Neural progenitor cell (in vitro differentiated cells): Measurements from ENCODE around the gene TPST2. TPM values are rescaled to one million over a fixed set of nuclear protein-coding genes. Genes with fewer than 3 reads are reported as not detected.

ENCODE experiments used
- DNase-seq: peaks from one replicate; pipeline ENCODE4 v3.0.0-alpha.2; 2016; ENCODE audit warnings: low spot score
- H2AFZ ChIP-seq: fragments of 200-600 bp; sonication (generic); replicated peaks from 2 replicates; pipeline ENCODE4 v1.6.1; 2016; ENCODE audit warnings: antibody characterized with exemption
- H3F3A ChIP-seq: fragments of 200-600 bp; sonication (generic); 2 replicates; pipeline ENCODE4 v1.6.1; 2016; ENCODE audit warnings: antibody characterized with exemption, low read depth
- H3K27ac ChIP-seq: fragments of 200-600 bp; sonication (generic); 2 replicates; pipeline ENCODE4 v1.5.1; 2016; ENCODE audit warnings: mild to moderate bottlenecking
- H3K27me3 ChIP-seq: fragments of 200-600 bp; sonication (generic); 2 replicates; pipeline ENCODE4 v1.6.1; 2016; ENCODE audit warnings: mild to moderate bottlenecking, moderate library complexity
- H3K36me3 ChIP-seq: fragments of 200-600 bp; sonication (generic); 2 replicates; pipeline ENCODE4 v1.5.1; 2016
- H3K4me1 ChIP-seq: fragments of 200-600 bp; sonication (generic); 2 replicates; pipeline ENCODE4 v1.6.1; 2016; ENCODE audit warnings: mixed run types
- H3K4me2 ChIP-seq: fragments of 200-600 bp; sonication (generic); 2 replicates; pipeline ENCODE4 v1.6.1; 2016
- H3K4me3 ChIP-seq: fragments of 200-600 bp; sonication (generic); 2 replicates; pipeline ENCODE4 v1.5.1; 2016
- H3K79me2 ChIP-seq: fragments of 200-600 bp; sonication (generic); 2 replicates; pipeline ENCODE4 v1.6.1; 2016; ENCODE audit warnings: low read depth
- H3K9ac ChIP-seq: fragments of 200-600 bp; sonication (generic); 2 replicates; pipeline ENCODE4 v1.6.1; 2016
- H3K9me3 ChIP-seq: fragments of 200-600 bp; sonication (generic); 2 replicates; pipeline ENCODE4 v1.5.1; 2016; ENCODE audit warnings: low read depth
- H4K20me1 ChIP-seq: fragments of 200-600 bp; sonication (generic); 2 replicates; pipeline ENCODE4 v1.6.1; 2016; ENCODE audit warnings: low read depth
- H3K27ac Mint-ChIP-seq: 3 replicates; pipeline ENCODE4 v1.8.0; 2021; ENCODE audit warnings: mixed read lengths
- H3K27me3 Mint-ChIP-seq: 2 replicates; pipeline ENCODE4 v1.8.0; 2022; ENCODE audit warnings: low read depth, mild to moderate bottlenecking, inconsistent platforms, moderate library complexity, mixed read lengths; ENCODE audit not compliant: insufficient read depth
- H3K36me3 Mint-ChIP-seq: 3 replicates; pipeline ENCODE4 v1.8.0; 2021; ENCODE audit warnings: mixed read lengths
- H3K4me1 Mint-ChIP-seq: 3 replicates; pipeline ENCODE4 v1.8.0; 2021; ENCODE audit warnings: mixed read lengths
- H3K4me3 Mint-ChIP-seq: 3 replicates; pipeline ENCODE4 v1.8.0; 2021; ENCODE audit warnings: mild to moderate bottlenecking, moderate library complexity, mixed read lengths
- H3K9me3 Mint-ChIP-seq: 3 replicates; pipeline ENCODE4 v1.8.0; 2020; ENCODE audit warnings: mixed read lengths
- CTCF ChIP-seq: fragments of 200-600 bp; sonication (generic); IDR thresholded peaks from 2 replicates; pipeline ENCODE4 v1.5.1; 2017; ENCODE audit warnings: antibody characterized with exemption, mild to moderate bottlenecking
- EZH2 ChIP-seq: fragments of 200-600 bp; sonication (generic); IDR thresholded peaks from 2 replicates; pipeline ENCODE4 v1.6.1; 2017; ENCODE audit warnings: antibody characterized with exemption, mild to moderate bottlenecking, moderate library complexity
- EZH2phosphoT487 ChIP-seq: fragments of 200-600 bp; sonication (generic); IDR thresholded peaks from 2 replicates; pipeline ENCODE4 v1.6.1; 2017; ENCODE audit warnings: antibody characterized with exemption
- total RNA-seq: library from RNA; depleted of rRNA; stranded (reverse); fragments of >200 nt; gene quantifications from 2 replicates; pipeline ENCODE4 v1.2.3, GENCODE V29; 2015; ENCODE audit warnings: low replicate concordance

Gene TPST2
- total RNA-seq, 1 donor from 2014 or later, result 31.7 TPM

- Histone ChIP-seq H3K27me3 (no peaks in the 10 kb centered on the region), H3K27ac (no peak overlapping the region), H3K4me1 (no peaks in the 10 kb centered on the region), H4K20me1 (no peaks in the 10 kb centered on the region), H3K9me3 (no peaks in the 10 kb centered on the region), H3K36me3 (no peaks in the 10 kb centered on the region), H3K4me3 (no peak overlapping the region), H3K4me2 (no peak overlapping the region), H2AFZ (no peak overlapping the region), H3K79me2 (no peaks in the 10 kb centered on the region), H3K9ac (no peak overlapping the region), H3F3A (peaks cover 4% of the 10 kb centered on the region)
- no peak for TF ChIP-seq CTCF
- TF ChIP-seq EZH2phosphoT487, result no peak
- TF ChIP-seq EZH2, result no peak
- Mint-ChIP-seq H3K36me3 (peaks cover 17% of the 10 kb centered on the region), H3K27ac (no peak overlapping the region), H3K4me3 (no peak overlapping the region), H3K27me3 (peaks cover 2% of the 10 kb centered on the region), H3K4me1 (peaks cover 9% of the 10 kb centered on the region), H3K9me3 (no peaks in the 10 kb centered on the region)
- no peak for DNase-seq
These were observed 63.9 kb downstream of the TPST2 start for GRCh38 chr22:26525946-26526564.

- no peak for TF ChIP-seq CTCF
- TF ChIP-seq EZH2, result no peak
- TF ChIP-seq EZH2phosphoT487, result no peak
- Histone ChIP-seq H3K27me3 (no peaks in the 10 kb centered on the region), H3K27ac (no peak overlapping the region), H2AFZ (no peak overlapping the region), H3K79me2 (no peaks in the 10 kb centered on the region), H3K9me3 (no peaks in the 10 kb centered on the region), H3K9ac (no peak overlapping the region), H3K4me1 (no peaks in the 10 kb centered on the region), H3K36me3 (no peaks in the 10 kb centered on the region), H3K4me2 (no peak overlapping the region), H3K4me3 (no peak overlapping the region), H3F3A (peaks cover 4% of the 10 kb centered on the region), H4K20me1 (no peaks in the 10 kb centered on the region)
- no peak overlapping the region for H3K27ac Mint-ChIP-seq
- H3K4me1 Mint-ChIP-seq, result peaks cover 9% of the 10 kb centered on the region
- H3K4me3 Mint-ChIP-seq, result no peak overlapping the region
- H3K36me3 Mint-ChIP-seq, result peaks cover 12% of the 10 kb centered on the region
- H3K27me3 Mint-ChIP-seq, result no peaks in the 10 kb centered on the region
- DNase-seq, result no peak
- no peaks in the 10 kb centered on the region for H3K9me3 Mint-ChIP-seq
These were observed 65.1 kb downstream of the TPST2 start for GRCh38 chr22:26524870-26525269.

- Mint-ChIP-seq H3K27ac (no peak overlapping the region), H3K4me1 (peaks cover 1% of the 10 kb centered on the region), H3K27me3 (no peaks in the 10 kb centered on the region), H3K9me3 (no peaks in the 10 kb centered on the region), H3K4me3 (no peak overlapping the region), H3K36me3 (peaks cover 7% of the 10 kb centered on the region)
- no peaks in the 10 kb centered on the region for H3K27me3 ChIP-seq
- no peak overlapping the region for H3K4me2 ChIP-seq
- H3K9me3 ChIP-seq, result no peaks in the 10 kb centered on the region
- peaks cover 4% of the 10 kb centered on the region for H3F3A ChIP-seq
- no peak overlapping the region for H3K9ac ChIP-seq
- no peaks in the 10 kb centered on the region for H3K79me2 ChIP-seq
- no peak overlapping the region for H3K4me3 ChIP-seq
- H3K4me1 ChIP-seq, result no peaks in the 10 kb centered on the region
- no peak overlapping the region for H2AFZ ChIP-seq
- H3K36me3 ChIP-seq, result no peaks in the 10 kb centered on the region
- no peak for DNase-seq
- TF ChIP-seq CTCF (no peak), EZH2phosphoT487 (no peak), EZH2 (no peak)
- peak overlapping the region; percentile 46 for H3K27ac ChIP-seq
- no peaks in the 10 kb centered on the region for H4K20me1 ChIP-seq
These were observed 67.3 kb downstream of the TPST2 start for GRCh38 chr22:26522592-26522991.
